Frontal cortex (tissue), 4 donors: ENCODE data around the gene CETP. TPM values are rescaled to one million over a fixed set of nuclear protein-coding genes. Genes with fewer than 3 reads are reported as not detected.
A peak's percentile ranks its signal among the peaks of the same experiment; 100 is the strongest.
"Not testable (repeated sequence)": the region's sequence is repeated elsewhere in the genome, so short reads cannot be mapped to it uniquely, and the experiment has no call there.

ENCODE experiments used
- DNase-seq, 2 donors: peaks; one replicate each; pipeline ENCODE4 v3.0.0; 2012; ENCODE audit warnings: low spot score in 2 of 2
- FAIRE-seq: peaks from 2 replicates; lab custom pipeline; 2012; peaks lifted over from hg19 to GRCh38; lab: Jason Lieb, UNC
- total RNA-seq: library from RNA; depleted of rRNA; stranded (reverse); fragments of >200 nt; gene quantifications from one replicate; pipeline ENCODE4 v1.2.3, GENCODE V29; 2014
- donor health status: control.
- donor health status: control.
- donor health status: control.

CETP gene
- total RNA-seq, 1 donor from 2014 or later = 0.82 TPM

- FAIRE-seq = no peak
- no peak for DNase-seq
Observed at GRCh38 chr16:56950455-56950854, 11.3 kb upstream of the CETP start.

GRCh38 chr16:56950881-56951771 is 10.6 kb upstream of the CETP start:
- no peak for FAIRE-seq
- DNase-seq = peak in 1 of 2 donors; percentile 38

- FAIRE-seq (no peak), DNase-seq (no peak)
Observed at GRCh38 chr16:56953006-56953405, 8.7 kb upstream of the CETP start.

DNA sequence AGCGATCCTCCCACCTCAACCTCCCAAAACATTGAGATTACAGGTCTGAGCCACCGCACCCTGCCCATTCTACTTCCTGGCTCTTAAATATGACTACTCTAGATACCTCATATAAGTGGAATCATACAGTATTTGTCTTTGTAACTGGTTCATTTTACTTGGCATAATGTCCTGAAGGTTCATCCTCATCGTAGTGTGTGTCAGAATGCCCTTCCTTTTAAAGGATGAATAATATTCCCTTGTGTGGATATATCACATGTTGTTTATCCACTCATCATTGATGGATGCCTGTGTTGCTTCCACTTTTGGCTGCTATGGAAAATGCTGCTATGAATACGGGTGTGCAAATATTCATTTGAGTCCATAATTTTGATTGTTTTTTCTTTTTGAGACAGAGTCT is 5.7 kb upstream of the CETP start:
- FAIRE-seq = no peak
- no peak for DNase-seq

- no peak for DNase-seq
- FAIRE-seq = no peak
Observed at GRCh38 chr16:56956756-56957155, 5.0 kb upstream of the CETP start.

- no peak for DNase-seq
Observed at GRCh38 chr16:56960681-56961281, 969 bp upstream of the CETP start.

DNA sequence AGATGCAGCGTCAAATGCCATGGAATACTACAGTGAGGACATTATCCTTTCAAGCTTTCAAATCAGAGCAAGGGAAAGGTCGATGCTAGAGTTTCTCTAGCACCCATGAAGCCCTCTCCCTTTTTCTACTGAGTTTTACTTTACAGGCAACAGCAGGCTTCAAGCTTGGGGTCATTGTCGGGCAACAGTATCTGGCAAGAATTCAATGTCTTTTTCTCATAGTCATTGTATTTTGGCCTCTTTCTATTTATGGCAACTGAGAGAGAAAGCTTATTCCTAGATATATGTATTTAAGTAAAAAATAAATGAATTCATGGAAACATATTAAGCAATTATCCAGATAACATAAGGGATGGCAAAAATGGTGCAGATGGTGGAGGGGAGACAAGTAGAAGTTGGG is 364 bp upstream of the CETP start:
- DNase-seq = no peak
- no peak for FAIRE-seq

More at GRCh38 chr16:56960681-56961281, 969 bp upstream of the CETP start:
- FAIRE-seq = no peak

GRCh38 chr16:56964243-56965148 is 2.7 kb downstream of the CETP start:
- DNase-seq (peak in 1 of 2 donors; percentile 68), FAIRE-seq (no peak)

- DNase-seq (no peak), FAIRE-seq (no peak)
Observed at GRCh38 chr16:56965149-56966092, 3.7 kb downstream of the CETP start.

- no peak for FAIRE-seq
Observed at GRCh38 chr16:56966093-56966475, 4.3 kb downstream of the CETP start.

DNA sequence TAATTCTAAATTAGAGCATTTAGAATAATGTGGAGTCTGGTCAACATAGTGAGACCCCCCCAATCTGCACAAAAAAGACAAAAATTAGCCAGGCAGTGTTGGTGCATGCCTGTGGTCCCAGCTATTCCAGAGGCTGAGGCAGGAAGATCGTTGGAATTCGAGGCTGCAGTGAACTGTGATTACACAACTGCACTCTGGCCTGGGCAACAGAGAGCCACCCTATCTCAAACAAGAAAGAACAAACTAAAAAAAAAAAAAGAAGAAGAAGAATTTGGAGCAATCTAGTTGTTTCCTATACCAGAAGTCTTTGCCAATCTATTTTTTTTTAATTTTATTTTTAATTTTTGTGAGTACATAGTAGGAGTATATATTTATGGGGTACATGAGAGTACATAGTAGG is 6.0 kb downstream of the CETP start:
- DNase-seq (no peak), FAIRE-seq (no peak)

More at GRCh38 chr16:56966093-56966475, 4.3 kb downstream of the CETP start:
- DNase-seq = no peak

- DNase-seq (no peak), FAIRE-seq (no peak)
Observed at GRCh38 chr16:56969769-56970168, 8.0 kb downstream of the CETP start.

DNA sequence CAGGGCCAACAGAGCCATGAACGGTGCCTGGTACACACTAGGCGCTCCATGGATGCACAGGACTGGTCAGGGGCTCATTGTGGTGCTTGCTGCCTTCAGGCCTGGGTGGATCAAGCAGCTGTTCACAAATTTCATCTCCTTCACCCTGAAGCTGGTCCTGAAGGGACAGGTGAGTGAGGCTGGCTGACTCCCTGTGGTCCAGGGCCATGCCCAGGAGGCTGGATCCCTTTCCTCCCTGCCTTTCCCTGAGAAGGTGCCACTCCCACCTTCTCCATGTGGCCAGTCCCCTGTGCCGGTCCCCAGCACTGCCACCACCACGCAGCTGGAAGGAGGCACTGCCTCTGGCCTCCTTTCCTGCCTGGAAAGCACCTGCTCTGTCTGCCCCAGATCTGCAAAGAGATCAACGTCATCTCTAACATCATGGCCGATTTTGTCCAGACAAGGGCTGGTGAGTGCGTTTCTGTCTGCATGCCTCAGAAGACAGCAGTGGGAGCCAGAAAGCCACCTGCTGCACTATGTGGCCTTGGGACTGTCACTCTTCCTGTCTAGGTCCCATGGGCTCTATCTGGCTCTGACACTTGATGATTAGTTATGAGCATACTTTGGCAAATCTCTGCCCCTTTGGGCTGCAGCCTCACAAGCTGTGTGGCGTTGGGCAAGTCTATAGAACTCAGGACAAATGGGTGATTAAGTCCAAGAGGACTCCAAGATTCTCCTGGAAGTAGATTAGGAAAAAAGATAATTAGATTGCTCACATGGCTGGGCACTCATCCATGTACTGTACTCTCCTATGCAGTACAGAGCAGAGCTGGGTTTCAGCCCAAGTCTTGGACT is 9.4 kb downstream of the CETP start:
- FAIRE-seq (no peak), DNase-seq (no peak)

GRCh38 chr16:56971768-56972043 is 10.0 kb downstream of the CETP start:
- DNase-seq (no peak), FAIRE-seq (no peak)

DNA sequence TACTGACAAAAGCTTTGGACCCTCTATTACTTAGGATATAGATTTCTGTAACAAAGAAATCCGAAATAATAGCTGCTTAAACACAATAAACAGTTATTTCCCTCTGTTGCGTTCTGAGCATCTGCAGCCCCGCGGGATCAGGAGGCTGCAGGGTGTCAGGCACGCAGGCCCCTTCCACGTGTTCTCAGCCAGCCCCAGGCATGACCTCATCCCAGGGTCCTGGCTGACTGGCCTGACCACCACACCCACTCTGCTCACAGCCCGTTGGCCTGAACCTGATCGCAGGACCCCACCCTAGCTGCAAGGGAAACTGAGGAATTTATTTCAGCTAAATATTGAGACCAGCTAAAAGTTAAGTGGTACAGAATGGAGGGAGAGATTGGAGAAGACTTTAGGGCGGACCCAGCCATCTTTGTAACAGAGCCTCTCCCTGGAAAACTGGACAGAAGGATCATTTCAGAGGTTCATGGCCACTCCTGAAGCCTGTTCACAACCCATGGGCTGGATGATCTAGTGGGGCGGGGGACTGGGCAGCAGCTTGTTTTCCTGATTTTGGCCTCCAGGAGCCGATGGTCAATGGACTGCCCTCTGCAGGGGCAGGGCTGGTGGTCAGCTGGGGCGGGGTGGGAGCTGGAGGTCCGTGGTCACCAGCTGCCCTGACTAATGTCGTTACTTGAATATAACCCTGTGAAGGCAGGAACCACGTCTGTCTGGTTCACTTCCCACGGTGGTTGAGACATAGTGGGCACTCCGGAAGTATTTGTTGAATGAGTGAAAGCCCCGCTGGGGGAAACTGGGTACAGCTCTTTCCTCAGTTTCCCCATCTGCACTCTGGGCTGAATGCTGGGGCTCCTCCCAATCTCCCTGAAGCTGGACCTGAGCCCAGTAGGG is 10.9 kb downstream of the CETP start:
- DNase-seq (no peak), FAIRE-seq (no peak)

DNA sequence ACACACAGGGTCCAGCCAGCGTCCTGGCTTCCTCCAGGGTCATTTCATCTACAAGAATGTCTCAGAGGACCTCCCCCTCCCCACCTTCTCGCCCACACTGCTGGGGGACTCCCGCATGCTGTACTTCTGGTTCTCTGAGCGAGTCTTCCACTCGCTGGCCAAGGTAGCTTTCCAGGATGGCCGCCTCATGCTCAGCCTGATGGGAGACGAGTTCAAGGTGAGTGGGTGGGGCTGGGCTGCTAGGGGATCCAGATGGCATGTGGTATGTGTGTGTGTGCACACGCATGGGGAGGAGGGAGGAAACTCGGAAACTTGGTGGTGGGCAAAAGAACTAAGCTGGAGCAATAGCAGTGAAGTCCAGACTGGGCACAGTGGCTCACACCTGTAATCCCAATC is 11.5 kb downstream of the CETP start:
- DNase-seq = no peak
- FAIRE-seq = no peak

- not testable (repeated sequence) for FAIRE-seq
Observed at GRCh38 chr16:56973899-56974298, 12.1 kb downstream of the CETP start.

More at GRCh38 chr16:56973899-56974298, 12.1 kb downstream of the CETP start:
- DNase-seq = not testable (repeated sequence)
